WTC11 (cell line): Measurements from ENCODE around the gene MYOM3. TPM values are rescaled to one million over a fixed set of nuclear protein-coding genes. Genes with fewer than 3 reads are reported as not detected.

Experiments used
- ATAC-seq: fragments of 200-7000 bp; cut with Tn5 transposase; 2 replicates; pipeline ENCODE4 v1.10.0; 2021; ENCODE audit warnings: mild to moderate bottlenecking, moderate library complexity
- CTCF ChIA-PET: fragments of 300-600 bp; sonication (Branson Sonifier 250); formaldehyde crosslinking; loops from one replicate; lab custom pipeline; 2021; ENCODE audit warnings: antibody characterized with exemption; lab: Charles Lee
- POLR2A ChIA-PET: fragments of 350-600 bp; sonication (Branson Sonifier 250); formaldehyde crosslinking; loops from one replicate; lab custom pipeline; 2021; ENCODE audit warnings: antibody characterized with exemption; lab: Charles Lee
- DNase-seq: peaks from one replicate; pipeline ENCODE4 v3.0.0; 2021; ENCODE audit warnings: low spot score
- H3K27ac Mint-ChIP-seq: 2 replicates; pipeline ENCODE4 v1.8.0; 2021; ENCODE audit warnings: mixed read lengths
- H3K27me3 Mint-ChIP-seq: 2 replicates; pipeline ENCODE4 v1.8.0; 2021; ENCODE audit warnings: low read depth, mild to moderate bottlenecking, moderate library complexity, mixed read lengths
- H3K36me3 Mint-ChIP-seq: 2 replicates; pipeline ENCODE4 v1.8.0; 2021; ENCODE audit warnings: mixed read lengths
- H3K4me1 Mint-ChIP-seq: 2 replicates; pipeline ENCODE4 v1.8.0; 2022; ENCODE audit warnings: mixed read lengths
- H3K4me3 Mint-ChIP-seq: 2 replicates; pipeline ENCODE4 v1.8.0; 2021; ENCODE audit warnings: mild to moderate bottlenecking, moderate library complexity, mixed read lengths
- H3K9me3 Mint-ChIP-seq: 2 replicates; pipeline ENCODE4 v1.8.0; 2021; ENCODE audit warnings: mixed read lengths
- ERG ChIP-seq: fragments of 250-450 bp; sonication (Bioruptor Pico); IDR thresholded peaks from 2 replicates; pipeline ENCODE4 v1.8.0; 2021; ENCODE audit warnings: mild to moderate bottlenecking
- ETV6 ChIP-seq: sonication (generic); formaldehyde crosslinking; IDR thresholded peaks from 2 replicates; pipeline ENCODE4 v1.8.1; 2022; ENCODE audit warnings: mild to moderate bottlenecking, missing genetic modification reagents
- FOXP4 ChIP-seq: sonication (generic); formaldehyde crosslinking; IDR thresholded peaks from 2 replicates; pipeline ENCODE4 v1.8.0; 2022; ENCODE audit warnings: mild to moderate bottlenecking, missing genetic modification reagents
- HMGA2 ChIP-seq: fragments of 250-450 bp; sonication (Bioruptor Pico); IDR thresholded peaks from 2 replicates; pipeline ENCODE4 v1.4.0; 2021; ENCODE audit warnings: mild to moderate bottlenecking, moderate library complexity
- PREB ChIP-seq: sonication (generic); formaldehyde crosslinking; IDR thresholded peaks from 2 replicates; pipeline ENCODE4 v1.8.1; 2022; ENCODE audit warnings: mild to moderate bottlenecking, missing genetic modification reagents, moderate library complexity, borderline replicate concordance
- RELA ChIP-seq: sonication (generic); formaldehyde crosslinking; IDR thresholded peaks from 2 replicates; pipeline ENCODE4 v1.8.1; 2022; ENCODE audit warnings: missing genetic modification reagents, mild to moderate bottlenecking, borderline replicate concordance
- SMAD4 ChIP-seq: sonication (generic); formaldehyde crosslinking; IDR thresholded peaks from 2 replicates; pipeline ENCODE4 v1.8.0; 2022; ENCODE audit warnings: mild to moderate bottlenecking, missing genetic modification reagents
- TEAD4 ChIP-seq: sonication (generic); formaldehyde crosslinking; IDR thresholded peaks from 2 replicates; pipeline ENCODE4 v1.8.0; 2022; ENCODE audit warnings: mild to moderate bottlenecking, missing genetic modification reagents
- ZNF138 ChIP-seq: sonication (generic); formaldehyde crosslinking; conservative IDR thresholded peaks from 2 replicates; pipeline ENCODE4 v1.8.1; 2022; ENCODE audit warnings: mild to moderate bottlenecking, moderate library complexity, missing genetic modification reagents
- ZNF317 ChIP-seq: sonication (generic); formaldehyde crosslinking; IDR thresholded peaks from 2 replicates; pipeline ENCODE4 v1.8.1; 2023; ENCODE audit warnings: low read depth, mild to moderate bottlenecking, moderate library complexity, missing genetic modification reagents, borderline replicate concordance
- ZNF512 ChIP-seq: sonication (generic); formaldehyde crosslinking; IDR thresholded peaks from 2 replicates; pipeline ENCODE4 v1.8.1; 2022; ENCODE audit warnings: missing genetic modification reagents, borderline replicate concordance
- ZSCAN18 ChIP-seq: fragments of 250-450 bp; sonication (Bioruptor Pico); IDR thresholded peaks from 2 replicates; pipeline ENCODE4 v2.1.2; 2022; ENCODE audit warnings: mild to moderate bottlenecking, moderate library complexity
- total RNA-seq: library from RNA; stranded (reverse); gene quantifications from 3 replicates; pipeline ENCODE4 v1.2.3, GENCODE V29; 2021
- TF ChIP-seq, protein P1 (sequence below): sonication (generic); formaldehyde crosslinking; IDR thresholded peaks from 2 replicates; pipeline ENCODE4 v1.8.1; 2023; ENCODE audit warnings: mild to moderate bottlenecking, missing genetic modification reagents, borderline replicate concordance
- TF ChIP-seq, protein P2 (sequence below): sonication (generic); formaldehyde crosslinking; IDR thresholded peaks from 2 replicates; pipeline ENCODE4 v1.8.1; 2023; ENCODE audit warnings: mild to moderate bottlenecking, missing genetic modification reagents, moderate library complexity

The MYOM3 gene
- total RNA-seq, 1 experiment from 2014 or later, result 0.13 TPM

GRCh38 chr1:24007079-24007478 is 104.9 kb downstream of the MYOM3 start:
- H3K36me3 Mint-ChIP-seq, result no peaks in the 10 kb centered on the region
- DNase-seq, result no peak
- CTCF ChIA-PET, result interaction anchor here (0.6 kb wide), 1 partner anchor 215 kb away, joined by 3 read pairs; no protein-coding TSS in a partner anchor
- POLR2A ChIA-PET, result no interaction called here
- H3K4me1 Mint-ChIP-seq, result peaks cover 39% of the 10 kb centered on the region
- H3K4me3 Mint-ChIP-seq, result no peak overlapping the region
- TF ChIP-seq HMGA2 (CRISPR knock-in tag) (no peak), SMAD4 (CRISPR knock-in tag) (no peak), FOXP4 (no peak), ZNF317 (CRISPR knock-in tag) (no peak), TEAD4 (CRISPR knock-in tag) (no peak), ZSCAN18 (CRISPR knock-in tag) (no peak), ZNF512 (CRISPR knock-in tag) (no peak), PREB (CRISPR knock-in tag) (no peak), ZNF138 (no peak), ETV6 (no peak), RELA (CRISPR knock-in tag) (no peak), ERG (CRISPR knock-in tag) (no peak)
- TF ChIP-seq, protein P1, sequence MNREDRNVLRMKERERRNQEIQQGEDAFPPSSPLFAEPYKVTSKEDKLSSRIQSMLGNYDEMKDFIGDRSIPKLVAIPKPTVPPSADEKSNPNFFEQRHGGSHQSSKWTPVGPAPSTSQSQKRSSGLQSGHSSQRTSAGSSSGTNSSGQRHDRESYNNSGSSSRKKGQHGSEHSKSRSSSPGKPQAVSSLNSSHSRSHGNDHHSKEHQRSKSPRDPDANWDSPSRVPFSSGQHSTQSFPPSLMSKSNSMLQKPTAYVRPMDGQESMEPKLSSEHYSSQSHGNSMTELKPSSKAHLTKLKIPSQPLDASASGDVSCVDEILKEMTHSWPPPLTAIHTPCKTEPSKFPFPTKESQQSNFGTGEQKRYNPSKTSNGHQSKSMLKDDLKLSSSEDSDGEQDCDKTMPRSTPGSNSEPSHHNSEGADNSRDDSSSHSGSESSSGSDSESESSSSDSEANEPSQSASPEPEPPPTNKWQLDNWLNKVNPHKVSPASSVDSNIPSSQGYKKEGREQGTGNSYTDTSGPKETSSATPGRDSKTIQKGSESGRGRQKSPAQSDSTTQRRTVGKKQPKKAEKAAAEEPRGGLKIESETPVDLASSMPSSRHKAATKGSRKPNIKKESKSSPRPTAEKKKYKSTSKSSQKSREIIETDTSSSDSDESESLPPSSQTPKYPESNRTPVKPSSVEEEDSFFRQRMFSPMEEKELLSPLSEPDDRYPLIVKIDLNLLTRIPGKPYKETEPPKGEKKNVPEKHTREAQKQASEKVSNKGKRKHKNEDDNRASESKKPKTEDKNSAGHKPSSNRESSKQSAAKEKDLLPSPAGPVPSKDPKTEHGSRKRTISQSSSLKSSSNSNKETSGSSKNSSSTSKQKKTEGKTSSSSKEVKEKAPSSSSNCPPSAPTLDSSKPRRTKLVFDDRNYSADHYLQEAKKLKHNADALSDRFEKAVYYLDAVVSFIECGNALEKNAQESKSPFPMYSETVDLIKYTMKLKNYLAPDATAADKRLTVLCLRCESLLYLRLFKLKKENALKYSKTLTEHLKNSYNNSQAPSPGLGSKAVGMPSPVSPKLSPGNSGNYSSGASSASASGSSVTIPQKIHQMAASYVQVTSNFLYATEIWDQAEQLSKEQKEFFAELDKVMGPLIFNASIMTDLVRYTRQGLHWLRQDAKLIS (CRISPR knock-in tag), result no peak
- TF ChIP-seq, protein P2, sequence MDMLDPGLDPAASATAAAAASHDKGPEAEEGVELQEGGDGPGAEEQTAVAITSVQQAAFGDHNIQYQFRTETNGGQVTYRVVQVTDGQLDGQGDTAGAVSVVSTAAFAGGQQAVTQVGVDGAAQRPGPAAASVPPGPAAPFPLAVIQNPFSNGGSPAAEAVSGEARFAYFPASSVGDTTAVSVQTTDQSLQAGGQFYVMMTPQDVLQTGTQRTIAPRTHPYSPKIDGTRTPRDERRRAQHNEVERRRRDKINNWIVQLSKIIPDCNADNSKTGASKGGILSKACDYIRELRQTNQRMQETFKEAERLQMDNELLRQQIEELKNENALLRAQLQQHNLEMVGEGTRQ (CRISPR knock-in tag), result no peak
- TF ChIP-seq, all 79 proteins: peak for 0
- no peak overlapping the region for H3K27ac Mint-ChIP-seq
- no peaks in the 10 kb centered on the region for H3K27me3 Mint-ChIP-seq
- no peak for ATAC-seq
- no peaks in the 10 kb centered on the region for H3K9me3 Mint-ChIP-seq

Other genes with a start within 250 kb of the MYOM3 start
- gene FUCA1, start 243.8 kb downstream of the MYOM3 start, total RNA-seq, result 7.5 to 8.3 TPM (median 7.8 TPM) in 3 replicates
- not detected in 3 replicates for gene CNR2, start 198.8 kb downstream of the MYOM3 start, total RNA-seq
- 133 to 166 TPM (median 153 TPM) in 3 replicates for gene PNRC2, start 152.3 kb downstream of the MYOM3 start, total RNA-seq
- 163 to 178 TPM (median 170 TPM) in 3 replicates for gene SRSF10, start 131.8 kb downstream of the MYOM3 start, total RNA-seq
- 0.14 to 0.28 TPM (median 0.25 TPM) in 3 replicates for gene IL22RA1, start 31.0 kb upstream of the MYOM3 start, total RNA-seq
- 6.6 to 7.9 TPM (median 7.7 TPM) in 3 replicates for gene IFNLR1, start 75.2 kb upstream of the MYOM3 start, total RNA-seq
- gene GRHL3, start 207.2 kb upstream of the MYOM3 start, total RNA-seq, result 1.5 to 3.0 TPM (median 2.5 TPM) in 3 replicates